ENCODE measurements around the gene GARIN5B. TPM values are rescaled to one million over a fixed set of nuclear protein-coding genes. Genes with fewer than 3 reads are reported as not detected.
A peak's percentile ranks its signal among the peaks of the same experiment; 100 is the strongest.

Gene GARIN5B
- total and polyA plus RNA-seq, 2 of the 13 experiments (the other 11 are each of a cell fraction or from before 2014, with no cell fraction given), result not detected

DNA sequence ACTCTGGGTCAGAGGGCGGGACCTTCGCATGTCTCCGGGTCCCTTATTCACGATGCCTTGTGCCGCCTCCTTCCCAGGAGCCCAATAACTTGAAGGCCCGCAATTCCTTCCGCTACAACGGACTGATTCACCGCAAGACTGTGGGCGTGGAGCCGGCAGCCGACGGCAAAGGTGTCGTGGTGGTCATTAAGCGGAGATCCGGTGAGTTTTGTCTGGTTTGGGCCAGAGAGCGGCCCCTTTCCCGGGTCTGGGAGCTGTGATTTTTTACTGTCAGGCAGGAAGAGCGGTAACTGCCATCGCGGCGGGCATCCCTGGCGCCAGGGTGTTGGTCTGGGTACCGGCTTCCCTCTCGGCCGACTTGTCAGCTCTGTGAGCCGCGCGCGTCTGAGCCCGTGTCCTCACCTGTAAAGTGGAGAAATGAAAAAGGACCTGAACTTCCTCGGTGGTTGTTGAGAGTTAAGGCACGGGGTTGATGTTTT lies 23.5 kb upstream of the GARIN5B start:
- Histone ChIP-seq H3K9ac (ENCODE audit: insufficient read depth, low read depth, low read length) (peak overlapping the region; percentile 96), H3K4me3 (replicated peaks in 1 of 3; ENCODE audit: insufficient read depth in 1 of 3, low read depth in 2 of 3, low read length in 3 of 3) (peak overlapping the region; percentile 86 to 100 (median 89)), H3K27ac (ENCODE audit: extremely low read length, insufficient read depth, low read length) (peak overlapping the region; percentile 67), H3K27me3 (ENCODE audit: control insufficient read depth in 1 of 2, insufficient read depth in 2 of 2, low read length in 2 of 2) (no peaks in the 10 kb centered on the region; a peak in 1 of 5 replicates), H3K79me2 (ENCODE audit: insufficient read depth, low read length) (peaks cover 30% of the 10 kb centered on the region), H4K20me1 (ENCODE audit: insufficient read depth, low read length) (peaks cover 46% of the 10 kb centered on the region), H3K4me1 (ENCODE audit: insufficient read depth, low read length) (peaks cover 40% of the 10 kb centered on the region), H2AFZ (ENCODE audit: low read length) (no peak overlapping the region), H3K4me2 (ENCODE audit: low read depth, low read length) (peak overlapping the region; percentile 96), H3K9me3 (ENCODE audit: low read length) (no peaks in the 10 kb centered on the region), H3K36me3 (replicated peaks in 1 of 2; ENCODE audit: control insufficient read depth in 1 of 2, insufficient read depth in 2 of 2, low read length in 2 of 2) (peaks cover 16 to 35% of the 10 kb centered on the region in 2 experiments)
- WGBS (ENCODE audit: low lambda C conversion rate), result 3% methylated on average over 31 of the region's 33 CpGs
- in situ Hi-C loops (cut with HindIII; ENCODE audit: extremely low pct_ligation_motif_present, low pct_unique_long_range_greater_than_20kb), result no loop called here
- ATAC-seq (no peak), DNase-seq (ENCODE audit: low spot score) (no peak), FAIRE-seq (no peak)
- ChIA-PET POLR2A (interaction anchor here (0.5 to 9.7 kb wide), 4 partner anchors 20 to 106 kb away, joined by 3 to 62 read pairs (median 6); partner anchors contain the start of genes GARIN5B, HSPBP1, KMT5C and UBE2S), CTCF (ENCODE audit: low intra/inter-chr PET ratio, low total read pairs) (interaction anchor here (0.7 kb wide), 1 partner anchor 40 kb away, joined by 3 read pairs; no protein-coding TSS in a partner anchor)
- intact Hi-C loops (cut with micrococcal nuclease; ENCODE audit: unreplicated experiment), result loop anchor here (5.0 kb wide), 1 partner anchor 54 kb away; no protein-coding TSS in a partner anchor
- BruUV-seq (replicated peaks), result no TSS peak
- TF ChIP-seq ZNF543 (CRISPR knock-in tag; IDR thresholded peaks at IDR 0.05), result no peak
- TF ChIP-seq RBFOX2 (IDR thresholded peaks at IDR 0.05; ENCODE audit: low read depth, low read length), result no peak
- TF ChIP-seq MBD4 (IDR thresholded peaks at IDR 0.05; ENCODE audit: borderline replicate concordance, low read length), result no peak
- no peak for TF ChIP-seq SRSF1 (optimal IDR thresholded peaks at IDR 0.05; ENCODE audit: low read depth, low read length)
- TF ChIP-seq ZNF850 (CRISPR knock-in tag; conservative IDR thresholded peaks at IDR 0.05), result no peak
- TF ChIP-seq EP300 (IDR thresholded peaks at IDR 0.05; ENCODE audit: low read depth in 2 of 2, low read length in 2 of 2), result no peak
- no peak for TF ChIP-seq EP300 (CRISPR knock-in tag; IDR thresholded peaks at IDR 0.05; ENCODE audit: borderline replicate concordance)
- TF ChIP-seq PHF20 (CRISPR knock-in tag; IDR thresholded peaks at IDR 0.05), result no peak
- TF ChIP-seq ZFP82 (CRISPR knock-in tag; IDR thresholded peaks at IDR 0.05; ENCODE audit: borderline replicate concordance), result 0 out of 2 replicates have a peak, but pooled peaks have one; percentile 24
- TF ChIP-seq ZBTB21 (CRISPR knock-in tag; IDR thresholded peaks at IDR 0.05), result no peak
- TF ChIP-seq FOSL1 (CRISPR knock-in tag; IDR thresholded peaks at IDR 0.05; ENCODE audit: borderline replicate concordance), result no peak
- no peak for TF ChIP-seq ZNF83 (CRISPR knock-in tag; IDR thresholded peaks at IDR 0.05; ENCODE audit: borderline replicate concordance)
- no peak for TF ChIP-seq ZNF772 (CRISPR knock-in tag; IDR thresholded peaks at IDR 0.05)
- TF ChIP-seq, protein P1, sequence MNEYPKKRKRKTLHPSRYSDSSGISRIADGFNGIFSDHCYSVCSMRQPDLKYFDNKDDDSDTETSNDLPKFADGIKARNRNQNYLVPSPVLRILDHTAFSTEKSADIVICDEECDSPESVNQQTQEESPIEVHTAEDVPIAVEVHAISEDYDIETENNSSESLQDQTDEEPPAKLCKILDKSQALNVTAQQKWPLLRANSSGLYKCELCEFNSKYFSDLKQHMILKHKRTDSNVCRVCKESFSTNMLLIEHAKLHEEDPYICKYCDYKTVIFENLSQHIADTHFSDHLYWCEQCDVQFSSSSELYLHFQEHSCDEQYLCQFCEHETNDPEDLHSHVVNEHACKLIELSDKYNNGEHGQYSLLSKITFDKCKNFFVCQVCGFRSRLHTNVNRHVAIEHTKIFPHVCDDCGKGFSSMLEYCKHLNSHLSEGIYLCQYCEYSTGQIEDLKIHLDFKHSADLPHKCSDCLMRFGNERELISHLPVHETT (CRISPR knock-in tag; conservative IDR thresholded peaks at IDR 0.05), result no peak
- TF ChIP-seq, protein P2, sequence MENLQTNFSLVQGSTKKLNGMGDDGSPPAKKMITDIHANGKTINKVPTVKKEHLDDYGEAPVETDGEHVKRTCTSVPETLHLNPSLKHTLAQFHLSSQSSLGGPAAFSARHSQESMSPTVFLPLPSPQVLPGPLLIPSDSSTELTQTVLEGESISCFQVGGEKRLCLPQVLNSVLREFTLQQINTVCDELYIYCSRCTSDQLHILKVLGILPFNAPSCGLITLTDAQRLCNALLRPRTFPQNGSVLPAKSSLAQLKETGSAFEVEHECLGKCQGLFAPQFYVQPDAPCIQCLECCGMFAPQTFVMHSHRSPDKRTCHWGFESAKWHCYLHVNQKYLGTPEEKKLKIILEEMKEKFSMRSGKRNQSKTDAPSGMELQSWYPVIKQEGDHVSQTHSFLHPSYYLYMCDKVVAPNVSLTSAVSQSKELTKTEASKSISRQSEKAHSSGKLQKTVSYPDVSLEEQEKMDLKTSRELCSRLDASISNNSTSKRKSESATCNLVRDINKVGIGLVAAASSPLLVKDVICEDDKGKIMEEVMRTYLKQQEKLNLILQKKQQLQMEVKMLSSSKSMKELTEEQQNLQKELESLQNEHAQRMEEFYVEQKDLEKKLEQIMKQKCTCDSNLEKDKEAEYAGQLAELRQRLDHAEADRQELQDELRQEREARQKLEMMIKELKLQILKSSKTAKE (CRISPR knock-in tag; IDR thresholded peaks at IDR 0.05; ENCODE audit: borderline replicate concordance), result 0 out of 2 replicates have a peak, but pooled peaks have one; percentile 3
- TF ChIP-seq ZNF18 (CRISPR knock-in tag; IDR thresholded peaks at IDR 0.05; ENCODE audit: insufficient replicate concordance), result peak; percentile 30
- TF ChIP-seq RFX1 (IDR thresholded peaks at IDR 0.05), result no peak
- TF ChIP-seq NPAS2 (CRISPR knock-in tag; IDR thresholded peaks at IDR 0.05; ENCODE audit: borderline replicate concordance), result no peak
- 0 out of 2 replicates have a peak, but pooled peaks have one; percentile 10 for TF ChIP-seq ZNF672 (CRISPR knock-in tag; IDR thresholded peaks at IDR 0.05)
- TF ChIP-seq RARG (CRISPR knock-in tag; IDR thresholded peaks at IDR 0.05; ENCODE audit: low read depth), result no peak
- TF ChIP-seq CC2D1A (CRISPR knock-in tag; IDR thresholded peaks at IDR 0.05), result no peak
